Measurements from ENCODE around the gene ITPR2. TPM values are rescaled to one million over a fixed set of nuclear protein-coding genes. Genes with fewer than 3 reads are reported as not detected.

Gene ITPR2
- total RNA-seq, 1 donor from 2014 or later, result 16.7 TPM

DNA sequence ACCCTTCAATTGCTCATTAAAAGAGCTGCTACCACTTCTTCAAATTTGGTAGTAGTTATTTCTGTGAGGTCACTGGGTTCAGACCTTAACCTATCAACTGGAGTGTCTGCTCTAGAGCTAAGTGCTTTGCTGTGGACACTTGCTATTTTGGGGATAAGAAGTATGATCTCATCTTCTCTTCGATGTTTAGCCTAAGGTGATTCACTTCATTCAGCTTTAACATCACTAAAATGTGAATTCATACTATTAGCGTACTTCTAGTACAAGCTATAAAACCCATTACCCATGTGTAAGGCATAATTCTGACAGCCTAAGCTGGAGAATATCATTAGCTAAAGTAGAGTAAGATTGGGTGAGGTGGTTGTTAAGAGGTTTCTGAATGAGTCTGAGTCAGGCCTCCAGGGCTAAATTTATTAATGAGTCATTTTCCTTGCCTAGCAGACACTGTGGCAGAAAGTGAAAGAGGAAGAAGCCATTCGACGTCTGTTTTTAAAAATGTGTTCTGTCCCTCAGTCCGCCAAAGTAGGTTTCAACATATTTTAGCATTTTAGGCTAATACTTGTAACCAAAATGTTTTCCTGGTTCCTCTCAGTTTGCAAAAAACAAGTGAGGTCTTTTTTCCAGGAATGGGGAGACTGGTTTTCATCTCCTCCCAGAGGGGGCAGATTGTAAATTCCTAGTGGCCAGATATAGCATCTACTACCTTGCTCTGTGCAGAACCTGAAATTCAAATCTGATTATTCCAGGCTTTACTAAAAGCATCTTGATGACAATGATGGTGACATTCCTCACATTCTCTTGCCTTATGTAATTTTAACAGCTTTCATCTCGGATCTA, 534.0 kb downstream of the ITPR2 start:
- Mint-ChIP-seq H3K4me3 (no peak overlapping the region), H3K4me1 (peaks cover 4% of the 10 kb centered on the region), H3K9me3 (no peaks in the 10 kb centered on the region), H3K27ac (ENCODE audit: unreplicated experiment) (no peak overlapping the region), H3K27me3 (ENCODE audit: low read depth) (no peaks in the 10 kb centered on the region), H3K36me3 (ENCODE audit: low read depth) (no peaks in the 10 kb centered on the region)
- TF ChIP-seq, protein P1, sequence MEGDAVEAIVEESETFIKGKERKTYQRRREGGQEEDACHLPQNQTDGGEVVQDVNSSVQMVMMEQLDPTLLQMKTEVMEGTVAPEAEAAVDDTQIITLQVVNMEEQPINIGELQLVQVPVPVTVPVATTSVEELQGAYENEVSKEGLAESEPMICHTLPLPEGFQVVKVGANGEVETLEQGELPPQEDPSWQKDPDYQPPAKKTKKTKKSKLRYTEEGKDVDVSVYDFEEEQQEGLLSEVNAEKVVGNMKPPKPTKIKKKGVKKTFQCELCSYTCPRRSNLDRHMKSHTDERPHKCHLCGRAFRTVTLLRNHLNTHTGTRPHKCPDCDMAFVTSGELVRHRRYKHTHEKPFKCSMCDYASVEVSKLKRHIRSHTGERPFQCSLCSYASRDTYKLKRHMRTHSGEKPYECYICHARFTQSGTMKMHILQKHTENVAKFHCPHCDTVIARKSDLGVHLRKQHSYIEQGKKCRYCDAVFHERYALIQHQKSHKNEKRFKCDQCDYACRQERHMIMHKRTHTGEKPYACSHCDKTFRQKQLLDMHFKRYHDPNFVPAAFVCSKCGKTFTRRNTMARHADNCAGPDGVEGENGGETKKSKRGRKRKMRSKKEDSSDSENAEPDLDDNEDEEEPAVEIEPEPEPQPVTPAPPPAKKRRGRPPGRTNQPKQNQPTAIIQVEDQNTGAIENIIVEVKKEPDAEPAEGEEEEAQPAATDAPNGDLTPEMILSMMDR (conservative IDR thresholded peaks at IDR 0.05), result no peak
- no peak for DNase-seq (ENCODE audit: low read depth, low spot score)

DNA sequence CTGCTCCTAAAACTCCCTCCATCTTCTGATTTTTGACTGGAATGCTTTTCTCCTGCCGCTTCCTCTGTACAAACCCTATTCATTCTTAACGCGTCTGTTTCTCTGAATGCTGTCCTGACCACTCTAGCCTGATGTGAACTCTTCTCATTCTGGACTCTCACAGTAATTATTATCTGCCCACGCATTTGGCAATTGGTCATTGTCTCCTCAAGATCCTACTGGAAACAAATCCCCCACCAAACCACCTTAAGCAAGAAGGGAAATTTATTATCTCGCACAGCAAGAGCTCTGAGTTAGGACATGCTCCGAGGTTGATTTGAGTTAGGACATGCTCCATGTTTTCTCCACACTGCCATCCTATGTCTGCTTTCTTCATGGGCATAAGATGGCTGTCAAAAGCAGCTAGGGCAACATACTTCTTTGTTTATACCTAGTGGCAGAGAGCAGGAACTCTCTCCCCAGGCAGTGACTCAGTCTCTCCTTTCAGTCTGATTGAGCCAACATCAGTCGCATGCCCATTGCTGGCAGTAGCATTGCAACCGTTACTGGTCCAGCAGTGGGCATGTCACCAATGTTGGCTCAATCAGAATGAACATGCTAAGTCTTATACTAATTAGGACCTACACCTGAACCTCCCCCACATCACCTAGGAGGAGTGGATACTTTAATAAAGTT, 535.5 kb downstream of the ITPR2 start:
- Mint-ChIP-seq H3K4me3 (no peak overlapping the region), H3K27me3 (ENCODE audit: low read depth) (no peaks in the 10 kb centered on the region), H3K36me3 (ENCODE audit: low read depth) (no peaks in the 10 kb centered on the region), H3K27ac (ENCODE audit: unreplicated experiment) (no peak overlapping the region), H3K4me1 (peaks cover 4% of the 10 kb centered on the region), H3K9me3 (no peaks in the 10 kb centered on the region)
- DNase-seq (ENCODE audit: low read depth, low spot score), result no peak
- TF ChIP-seq, protein P1 (conservative IDR thresholded peaks at IDR 0.05), result no peak

- TF ChIP-seq, protein P1 (conservative IDR thresholded peaks at IDR 0.05), result no peak
- Mint-ChIP-seq H3K9me3 (no peaks in the 10 kb centered on the region), H3K36me3 (ENCODE audit: low read depth) (no peaks in the 10 kb centered on the region), H3K27me3 (ENCODE audit: low read depth) (peaks cover 3% of the 10 kb centered on the region), H3K27ac (ENCODE audit: unreplicated experiment) (no peak overlapping the region), H3K4me1 (peaks cover 4% of the 10 kb centered on the region), H3K4me3 (no peak overlapping the region)
- DNase-seq (ENCODE audit: low read depth, low spot score), result no peak
These were observed 538.0 kb downstream of the ITPR2 start for GRCh38 chr12:26295001-26295400.

GRCh38 chr12:26293612-26294011, 539.4 kb downstream of the ITPR2 start:
- H3K27ac Mint-ChIP-seq (ENCODE audit: unreplicated experiment), result no peak overlapping the region
- no peaks in the 10 kb centered on the region for H3K4me1 Mint-ChIP-seq
- no peak for DNase-seq (ENCODE audit: low read depth, low spot score)
- H3K9me3 Mint-ChIP-seq, result no peaks in the 10 kb centered on the region
- no peak overlapping the region for H3K4me3 Mint-ChIP-seq
- H3K36me3 Mint-ChIP-seq (ENCODE audit: low read depth), result no peaks in the 10 kb centered on the region
- H3K27me3 Mint-ChIP-seq (ENCODE audit: low read depth), result peaks cover 3% of the 10 kb centered on the region
- TF ChIP-seq, protein P1 (conservative IDR thresholded peaks at IDR 0.05), result no peak

DNA sequence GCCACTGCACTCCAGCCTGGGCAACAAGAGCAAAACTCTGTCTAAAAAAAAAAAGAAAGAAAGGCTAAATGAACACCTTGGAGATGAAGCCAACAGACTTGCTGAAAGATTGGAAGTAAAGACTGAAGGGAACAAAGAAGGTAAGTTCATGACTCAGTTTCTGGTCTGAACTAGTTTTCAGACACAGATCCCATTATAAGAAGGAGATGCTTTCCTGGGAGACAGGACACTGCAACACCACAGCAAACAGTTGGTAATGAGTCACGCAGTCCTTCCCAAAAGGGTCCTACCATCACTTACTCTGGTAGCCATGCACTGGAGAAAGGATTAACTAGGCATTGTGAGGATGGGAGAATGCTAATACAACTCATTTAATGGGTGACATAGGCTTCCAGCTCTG, 540.4 kb downstream of the ITPR2 start:
- no peak for DNase-seq (ENCODE audit: low read depth, low spot score)
- peaks cover 3% of the 10 kb centered on the region for H3K27me3 Mint-ChIP-seq (ENCODE audit: low read depth)
- H3K4me1 Mint-ChIP-seq, result no peaks in the 10 kb centered on the region
- H3K27ac Mint-ChIP-seq (ENCODE audit: unreplicated experiment), result no peak overlapping the region
- no peaks in the 10 kb centered on the region for H3K9me3 Mint-ChIP-seq
- H3K36me3 Mint-ChIP-seq (ENCODE audit: low read depth), result no peaks in the 10 kb centered on the region
- TF ChIP-seq, protein P1 (conservative IDR thresholded peaks at IDR 0.05), result no peak
- H3K4me3 Mint-ChIP-seq, result no peak overlapping the region
